Small intestine (tissue), 7 donors: ENCODE data around the gene TMCO1. TPM values are rescaled to one million over a fixed set of nuclear protein-coding genes. Genes with fewer than 3 reads are reported as not detected.
"Not testable (repeated sequence)": the region's sequence is repeated elsewhere in the genome, so short reads cannot be mapped to it uniquely, and the experiment has no call there.

Experiments
- DNase-seq, 2 donors: peaks; one replicate each; pipeline versions ENCODE4 v3.0.0 to v3.0.0-alpha.2; 2013
- FAIRE-seq: peaks from 2 replicates; lab custom pipeline; 2012; peaks lifted over from hg19 to GRCh38; lab: Jason Lieb, UNC
- H3K27ac ChIP-seq, 3 donors: one replicate each; pipeline ENCODE4 v1.5.1; 2013; ENCODE audit warnings: low read length in 2 of 3, mild to moderate bottlenecking in 2 of 3, control low read depth in 1 of 3, inconsistent platforms in 1 of 3, low read depth in 1 of 3, moderate library complexity in 1 of 3
- H3K27me3 ChIP-seq, 3 donors: one replicate each; pipeline ENCODE4 v1.6.1; 2013; ENCODE audit warnings: low read length in 3 of 3, inconsistent platforms in 1 of 3; ENCODE audit not compliant: control insufficient read depth in 3 of 3, insufficient read depth in 3 of 3
- H3K36me3 ChIP-seq, 3 donors: one replicate each; pipeline ENCODE4 v1.6.1; 2013; ENCODE audit warnings: low read length in 3 of 3, inconsistent platforms in 1 of 3, low read depth in 1 of 3, mild to moderate bottlenecking in 1 of 3, moderate library complexity in 1 of 3; ENCODE audit not compliant: control insufficient read depth in 3 of 3, insufficient read depth in 2 of 3
- H3K4me1 ChIP-seq, 3 donors: one replicate each; pipeline ENCODE4 v1.6.1; 2013; ENCODE audit warnings: low read length in 2 of 3, inconsistent platforms in 1 of 3, low read depth in 1 of 3, mild to moderate bottlenecking in 1 of 3, moderate library complexity in 1 of 3; ENCODE audit not compliant: control insufficient read depth in 3 of 3, insufficient read depth in 2 of 3
- H3K4me3 ChIP-seq, 3 donors: one replicate each; pipeline ENCODE4 v1.5.1; 2013; ENCODE audit warnings: low read length in 3 of 3, control low read depth in 1 of 3, inconsistent platforms in 1 of 3, low read depth in 1 of 3, mild to moderate bottlenecking in 1 of 3, moderate library complexity in 1 of 3
- H3K9me3 ChIP-seq, 2 donors: one replicate each; pipeline ENCODE4 v1.6.1; 2013; ENCODE audit warnings: low read depth in 1 of 2, low read length in 1 of 2; ENCODE audit not compliant: control insufficient read depth in 2 of 2, insufficient read depth in 1 of 2
- WGBS, 3 donors: extraction: QIAGEN DNeasy Blood & Tissue Kit; methylation state at CpG; one replicate each; pipeline ENCODE4 v1.1.7; 2013; 5-methylcytosine and 5-hydroxymethylcytosine counted together
- polyA plus RNA-seq, 4 donors: library from polyadenylated mRNA; stranded (reverse) in 3 of 4; unstranded in 1 of 4; fragments of 200-250 nt in 3 of 4; fragments of 120-200 nt in 1 of 4; gene quantifications; one replicate each; pipeline versions ENCODE4 v1.2.1 to v1.2.3, GENCODE V29; 2013
- donor health status: healthy with polysubstance abuse.
- donor health status: control.
- donor health status: control.
- donor health status: Bipolar disorder and iron deficiency.
- donor health status: healthy.

Gene TMCO1
- polyA plus RNA-seq, 4 donors = 68.7 to 143 (median 105) TPM

GRCh38 chr1:165742194-165742593 lies 26.5 kb downstream of the TMCO1 start:
- peaks cover 7 to 36% (median 23%) of the 10 kb centered on the region in 3 donors for H3K36me3 ChIP-seq
- no peak overlapping the region for H3K4me3 ChIP-seq
- FAIRE-seq (no peak), DNase-seq (no peak)
- no peaks in the 10 kb centered on the region for H3K9me3 ChIP-seq
- WGBS, 3 donors = 91 to 97% (median 94%) methylated on average over 8 of the region's 8 CpGs
- no peaks in the 10 kb centered on the region for H3K27me3 ChIP-seq
- H3K4me1 ChIP-seq = no peaks in the 10 kb centered on the region
- H3K27ac ChIP-seq = no peak overlapping the region

- DNase-seq (no peak), FAIRE-seq (no peak)
- H3K4me1 ChIP-seq = no peaks in the 10 kb centered on the region
- H3K36me3 ChIP-seq = peaks cover 11 to 31% (median 23%) of the 10 kb centered on the region in 3 donors
- H3K4me3 ChIP-seq = no peak overlapping the region
- no peaks in the 10 kb centered on the region for H3K9me3 ChIP-seq
- no peak overlapping the region for H3K27ac ChIP-seq
- 83 to 100% (median 97%) methylated on average over 1 of the region's 1 CpG for WGBS, 3 donors
- H3K27me3 ChIP-seq = no peaks in the 10 kb centered on the region
These were observed 29.9 kb downstream of the TMCO1 start for GRCh38 chr1:165738794-165739193.

GRCh38 chr1:165737196-165737595 lies 31.5 kb downstream of the TMCO1 start:
- DNase-seq (no peak), FAIRE-seq (no peak)
- Histone ChIP-seq H3K9me3 (no peaks in the 10 kb centered on the region), H3K27ac (no peak overlapping the region), H3K4me3 (no peak overlapping the region), H3K27me3 (no peaks in the 10 kb centered on the region), H3K36me3 (peaks cover 11 to 27% (median 15%) of the 10 kb centered on the region in 3 donors), H3K4me1 (no peaks in the 10 kb centered on the region)

- DNase-seq (no peak), FAIRE-seq (no peak)
- Histone ChIP-seq H3K4me1 (no peaks in the 10 kb centered on the region), H3K27me3 (no peaks in the 10 kb centered on the region), H3K27ac (no peak overlapping the region), H3K9me3 (no peaks in the 10 kb centered on the region), H3K4me3 (no peak overlapping the region), H3K36me3 (peaks cover 4 to 24% (median 11%) of the 10 kb centered on the region in 3 donors)
- 86 to 95% (median 88%) methylated on average over 3 of the region's 3 CpGs for WGBS, 3 donors
These were observed 33.8 kb downstream of the TMCO1 start for GRCh38 chr1:165734906-165735305.

- 93 to 100% (median 98%) methylated on average over 2 of the region's 2 CpGs for WGBS, 3 donors
- H3K4me3 ChIP-seq = no peak overlapping the region
- no peak for DNase-seq
- peaks cover 2 to 14% (median 13%) of the 10 kb centered on the region in 3 donors for H3K36me3 ChIP-seq
- no peak overlapping the region for H3K27ac ChIP-seq
- no peaks in the 10 kb centered on the region for H3K27me3 ChIP-seq
- no peaks in the 10 kb centered on the region for H3K9me3 ChIP-seq
- FAIRE-seq = no peak
- no peaks in the 10 kb centered on the region for H3K4me1 ChIP-seq
These were observed 41.8 kb downstream of the TMCO1 start for GRCh38 chr1:165726841-165727240.

- Histone ChIP-seq H3K36me3 (peaks cover 2 to 14% (median 13%) of the 10 kb centered on the region in 3 donors), H3K4me3 (no peak overlapping the region), H3K4me1 (no peaks in the 10 kb centered on the region), H3K9me3 (no peaks in the 10 kb centered on the region), H3K27ac (no peak overlapping the region), H3K27me3 (no peaks in the 10 kb centered on the region)
- FAIRE-seq (no peak), DNase-seq (peak in 1 of 2 donors; percentile 6)
- 33 to 75% (median 55%) methylated on average over 2 of the region's 2 CpGs for WGBS, 3 donors
These were observed 42.5 kb downstream of the TMCO1 start for GRCh38 chr1:165726169-165726568.

- no peak overlapping the region for H3K27ac ChIP-seq
- H3K27me3 ChIP-seq = no peaks in the 10 kb centered on the region
- H3K9me3 ChIP-seq = no peaks in the 10 kb centered on the region
- 9 to 22% (median 20%) methylated on average over 4 of the region's 4 CpGs for WGBS, 3 donors
- no peaks in the 10 kb centered on the region for H3K36me3 ChIP-seq
- no peaks in the 10 kb centered on the region for H3K4me1 ChIP-seq
- no peak for FAIRE-seq
- DNase-seq = peak; percentile 66 to 73
- H3K4me3 ChIP-seq = no peak overlapping the region
These were observed 50.7 kb downstream of the TMCO1 start for GRCh38 chr1:165717918-165718515.

- FAIRE-seq, H3K9me3 ChIP-seq, H3K27ac ChIP-seq, H3K27me3 ChIP-seq, H3K4me1 ChIP-seq, DNase-seq, H3K36me3 ChIP-seq, H3K4me3 ChIP-seq: not testable (repeated sequence)
- WGBS, 3 donors = 87 to 96% (median 93%) methylated on average over 8 of the region's 8 CpGs
These were observed 52.2 kb downstream of the TMCO1 start for GRCh38 chr1:165716265-165717051.
